Lower lobe of right lung (tissue), 2 donors: ENCODE results near the gene FN3K. TPM values are rescaled to one million over a fixed set of nuclear protein-coding genes. Genes with fewer than 3 reads are reported as not detected.

Experiments used
- ATAC-seq, 2 donors: fragments of 200-7000 bp; cut with Tn5 transposase; one replicate each; pipeline ENCODE4 v1.9.1; 2020 to 2022; ENCODE audit warnings: mild to moderate bottlenecking in 2 of 2, moderate library complexity in 2 of 2
- DNase-seq: peaks from one replicate; pipeline ENCODE4 v3.0.0-alpha.2; 2020
- H3K27ac ChIP-seq: fragments of 200-600 bp; one replicate; pipeline ENCODE4 v1.8.0; 2022
- H3K27me3 ChIP-seq: fragments of 200-600 bp; one replicate; pipeline ENCODE4 v1.8.0; 2022; ENCODE audit warnings: low read depth
- H3K36me3 ChIP-seq: fragments of 200-600 bp; one replicate; pipeline ENCODE4 v1.8.0; 2022; ENCODE audit warnings: mild to moderate bottlenecking
- H3K4me1 ChIP-seq: fragments of 200-600 bp; one replicate; pipeline ENCODE4 v1.8.0; 2022
- H3K4me3 ChIP-seq: fragments of 200-600 bp; one replicate; pipeline ENCODE4 v1.8.0; 2022; ENCODE audit warnings: mild to moderate bottlenecking
- H3K9me3 ChIP-seq: fragments of 200-600 bp; one replicate; pipeline ENCODE4 v1.8.0; 2022
- CTCF ChIP-seq: fragments of 200-600 bp; IDR thresholded peaks from one replicate; pipeline ENCODE4 v1.8.0; 2022; ENCODE audit warnings: antibody characterized with exemption, mild to moderate bottlenecking
- intact Hi-C: fragments of 100-400 bp; cut with DNase I; formaldehyde crosslinking; loops from one replicate; pipeline ENCODE4 v1.11.0; 2022
- total RNA-seq: library from RNA; stranded (reverse); fragmentation: NEBNext Ultra II Directional; extraction: Animal tissue kit (Norgen Biotek cat#: 25700); gene quantifications from one replicate; pipeline ENCODE4 v1.2.1, GENCODE V29; 2021
- donor health status: DM: no; HTN: yes; CAD: no; lungs with severe emphysema.

Gene FN3K
- total RNA-seq, 1 donor from 2014 or later = 27.9 TPM

GRCh38 chr17:82705756-82706155 lies 29.7 kb upstream of the FN3K start:
- no peaks in the 10 kb centered on the region for H3K36me3 ChIP-seq
- no peak overlapping the region for H3K4me3 ChIP-seq
- intact Hi-C loops = no loop called here
- H3K9me3 ChIP-seq = no peaks in the 10 kb centered on the region
- no peak for TF ChIP-seq CTCF
- DNase-seq (no peak), ATAC-seq (no peak)
- peaks cover 5% of the 10 kb centered on the region for H3K27me3 ChIP-seq
- no peak overlapping the region for H3K27ac ChIP-seq
- no peaks in the 10 kb centered on the region for H3K4me1 ChIP-seq

- no peak for TF ChIP-seq CTCF
- Histone ChIP-seq H3K27ac (no peak overlapping the region), H3K4me3 (no peak overlapping the region), H3K27me3 (peaks cover 5% of the 10 kb centered on the region), H3K36me3 (no peaks in the 10 kb centered on the region), H3K4me1 (no peaks in the 10 kb centered on the region), H3K9me3 (no peaks in the 10 kb centered on the region)
- ATAC-seq (no peak), DNase-seq (no peak)
- intact Hi-C loops = no loop called here
Measured at GRCh38 chr17:82709024-82709675, 26.3 kb upstream of the FN3K start.

GRCh38 chr17:82709676-82710498 lies 25.5 kb upstream of the FN3K start:
- DNase-seq = no peak

GRCh38 chr17:82710499-82711232 lies 24.7 kb upstream of the FN3K start:
- Histone ChIP-seq H3K9me3 (no peaks in the 10 kb centered on the region), H3K27me3 (peaks cover 5% of the 10 kb centered on the region), H3K4me3 (no peak overlapping the region), H3K36me3 (no peaks in the 10 kb centered on the region), H3K4me1 (peaks cover under 1% of the 10 kb centered on the region), H3K27ac (no peak overlapping the region)
- DNase-seq = no peak
- intact Hi-C loops = no loop called here
- ATAC-seq = no peak
- no peak for TF ChIP-seq CTCF

More at GRCh38 chr17:82709676-82710498, 25.5 kb upstream of the FN3K start:
- Histone ChIP-seq H3K27me3 (peaks cover 5% of the 10 kb centered on the region), H3K9me3 (no peaks in the 10 kb centered on the region), H3K36me3 (no peaks in the 10 kb centered on the region), H3K4me3 (no peak overlapping the region), H3K27ac (no peak overlapping the region), H3K4me1 (no peaks in the 10 kb centered on the region)
- intact Hi-C loops = no loop called here
- TF ChIP-seq CTCF = no peak
- no peak for ATAC-seq

- intact Hi-C loops = no loop called here
- H3K4me3 ChIP-seq = no peak overlapping the region
- peaks cover 5% of the 10 kb centered on the region for H3K27me3 ChIP-seq
- no peak for ATAC-seq
- peaks cover 14% of the 10 kb centered on the region for H3K4me1 ChIP-seq
- no peaks in the 10 kb centered on the region for H3K9me3 ChIP-seq
- no peaks in the 10 kb centered on the region for H3K36me3 ChIP-seq
- no peak overlapping the region for H3K27ac ChIP-seq
- no peak for TF ChIP-seq CTCF
- no peak for DNase-seq
Measured at GRCh38 chr17:82713071-82713723, 22.2 kb upstream of the FN3K start.
